ENCODE results near the gene MS4A7. TPM values are rescaled to one million over a fixed set of nuclear protein-coding genes. Genes with fewer than 3 reads are reported as not detected.
"Not testable (repeated sequence)": the region's sequence is repeated elsewhere in the genome, so short reads cannot be mapped to it uniquely, and the experiment has no call there.

MS4A7 gene
- total RNA-seq, 1 donor from 2014 or later, result not detected

DNA sequence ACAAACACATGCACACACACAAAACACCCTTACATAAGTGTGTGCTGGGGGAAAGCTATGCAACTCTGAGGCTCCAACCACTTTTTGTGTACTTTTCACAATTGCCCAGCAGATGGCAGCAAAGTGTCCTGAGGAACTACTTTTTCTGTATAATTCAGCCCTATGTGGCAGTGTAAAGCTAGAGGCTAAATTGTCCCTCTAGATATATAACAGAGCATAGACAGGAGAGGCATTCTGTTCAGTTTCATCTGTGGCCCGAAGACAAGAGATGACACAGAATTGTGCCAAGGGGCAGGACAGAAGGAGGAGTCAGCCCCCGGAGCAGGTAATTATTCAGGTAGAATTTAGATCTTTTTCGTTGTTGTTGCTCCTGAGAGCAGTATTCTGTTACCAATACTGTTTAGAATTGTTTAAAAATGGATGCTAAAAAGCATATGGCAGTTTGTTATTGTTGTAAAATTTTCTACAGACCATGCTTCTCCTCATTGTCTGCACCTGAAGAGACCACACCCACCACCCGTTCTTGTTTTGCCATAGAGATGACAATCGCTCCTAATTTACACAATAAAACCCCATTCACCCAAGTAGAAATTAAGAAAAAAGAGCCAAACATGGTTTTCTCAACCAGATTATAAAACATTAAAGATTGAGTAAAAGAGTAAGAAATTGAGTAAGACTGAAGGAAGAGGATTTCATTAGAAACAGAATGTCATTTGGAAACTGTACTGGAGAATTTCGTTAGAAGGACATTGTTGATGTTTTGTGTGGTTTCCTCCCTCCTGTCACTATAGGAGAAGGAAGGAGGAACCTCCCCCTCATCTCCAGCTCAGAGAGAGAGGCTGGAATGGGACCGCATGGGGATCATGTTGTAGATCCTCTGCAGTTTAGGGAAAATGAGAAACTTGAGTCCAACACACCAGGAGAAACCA is 14.5 kb upstream of the MS4A7 start:
- H3K27ac Mint-ChIP-seq, result no peak overlapping the region
- no peak overlapping the region for H3K4me3 Mint-ChIP-seq
- DNase-seq (ENCODE audit: extremely low spot score, unreplicated experiment), result no peak
- no peaks in the 10 kb centered on the region for H3K9me3 Mint-ChIP-seq
- H3K4me1 Mint-ChIP-seq (ENCODE audit: unreplicated experiment), result no peaks in the 10 kb centered on the region
- H3K27me3 Mint-ChIP-seq, result peaks cover 10% of the 10 kb centered on the region
- TF ChIP-seq CTCF (conservative IDR thresholded peaks at IDR 0.05), result peak; percentile 85
- H3K36me3 Mint-ChIP-seq, result no peaks in the 10 kb centered on the region

- H3K9me3 Mint-ChIP-seq; H3K36me3 Mint-ChIP-seq; H3K27ac Mint-ChIP-seq; H3K4me3 Mint-ChIP-seq; DNase-seq (ENCODE audit: extremely low spot score, unreplicated experiment); H3K4me1 Mint-ChIP-seq (ENCODE audit: unreplicated experiment): not testable (repeated sequence)
- peaks cover 10% of the 10 kb centered on the region for H3K27me3 Mint-ChIP-seq
Observed at GRCh38 chr11:60366262-60366904, 11.9 kb upstream of the MS4A7 start.

- Mint-ChIP-seq H3K4me1 (ENCODE audit: unreplicated experiment) (no peaks in the 10 kb centered on the region), H3K27ac (no peak overlapping the region), H3K36me3 (no peaks in the 10 kb centered on the region), H3K27me3 (peaks cover 10% of the 10 kb centered on the region), H3K9me3 (no peaks in the 10 kb centered on the region), H3K4me3 (no peak overlapping the region)
- TF ChIP-seq CTCF (conservative IDR thresholded peaks at IDR 0.05), result no peak
- no peak for DNase-seq (ENCODE audit: extremely low spot score, unreplicated experiment)
Observed at GRCh38 chr11:60367009-60367408, 11.3 kb upstream of the MS4A7 start.

GRCh38 chr11:60367896-60368295 is 10.4 kb upstream of the MS4A7 start:
- H3K36me3 Mint-ChIP-seq, result no peaks in the 10 kb centered on the region
- H3K9me3 Mint-ChIP-seq, result no peaks in the 10 kb centered on the region
- no peak overlapping the region for H3K4me3 Mint-ChIP-seq
- peaks cover 10% of the 10 kb centered on the region for H3K27me3 Mint-ChIP-seq
- no peaks in the 10 kb centered on the region for H3K4me1 Mint-ChIP-seq (ENCODE audit: unreplicated experiment)
- TF ChIP-seq CTCF (conservative IDR thresholded peaks at IDR 0.05), result no peak
- H3K27ac Mint-ChIP-seq, result no peak overlapping the region
- DNase-seq (ENCODE audit: extremely low spot score, unreplicated experiment), result no peak

DNA sequence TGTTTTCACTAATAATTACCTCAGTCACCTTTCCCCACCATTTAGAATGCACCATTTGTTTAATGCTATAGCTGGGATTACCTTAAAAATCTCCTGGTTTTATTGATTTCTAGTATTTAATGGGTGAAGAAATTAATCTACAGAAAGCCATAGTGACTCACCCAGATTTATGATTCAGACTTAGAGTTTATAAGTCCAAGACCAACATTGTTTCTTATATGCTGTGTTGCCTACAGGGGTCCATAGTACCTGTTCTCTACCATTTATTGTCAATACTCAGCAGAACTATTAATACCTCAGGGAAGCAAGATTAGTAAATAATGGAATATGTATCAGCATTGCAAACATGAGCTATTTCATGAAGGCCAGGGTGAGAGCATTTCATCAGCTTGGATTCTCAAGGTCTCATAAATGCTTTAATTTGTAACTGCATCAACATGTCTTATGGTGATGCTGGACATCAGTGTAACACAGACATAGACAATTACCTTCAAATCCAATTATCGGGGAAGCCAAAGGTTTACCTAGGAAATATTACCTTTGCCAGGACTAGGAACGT is 8.0 kb upstream of the MS4A7 start:
- no peaks in the 10 kb centered on the region for H3K4me1 Mint-ChIP-seq (ENCODE audit: unreplicated experiment)
- no peaks in the 10 kb centered on the region for H3K9me3 Mint-ChIP-seq
- TF ChIP-seq CTCF (conservative IDR thresholded peaks at IDR 0.05), result no peak
- peak overlapping the region; percentile 54 for H3K27ac Mint-ChIP-seq
- H3K36me3 Mint-ChIP-seq, result no peaks in the 10 kb centered on the region
- no peaks in the 10 kb centered on the region for H3K27me3 Mint-ChIP-seq
- no peak overlapping the region for H3K4me3 Mint-ChIP-seq
- no peak for DNase-seq (ENCODE audit: extremely low spot score, unreplicated experiment)

GRCh38 chr11:60370811-60371298 is 7.5 kb upstream of the MS4A7 start:
- H3K27me3 Mint-ChIP-seq, result no peaks in the 10 kb centered on the region
- no peaks in the 10 kb centered on the region for H3K9me3 Mint-ChIP-seq
- no peak overlapping the region for H3K4me3 Mint-ChIP-seq
- no peak for DNase-seq (ENCODE audit: extremely low spot score, unreplicated experiment)
- H3K4me1 Mint-ChIP-seq (ENCODE audit: unreplicated experiment), result no peaks in the 10 kb centered on the region
- H3K36me3 Mint-ChIP-seq, result no peaks in the 10 kb centered on the region
- peak overlapping the region; percentile 54 for H3K27ac Mint-ChIP-seq
- no peak for TF ChIP-seq CTCF (conservative IDR thresholded peaks at IDR 0.05)

Data from type B pancreatic cell (in vitro differentiated cells).